Astrocyte (in vitro differentiated cells and primary cell): ENCODE data around the gene CDC20B. TPM values are rescaled to one million over a fixed set of nuclear protein-coding genes. Genes with fewer than 3 reads are reported as not detected.
"Not testable (repeated sequence)": the region's sequence is repeated elsewhere in the genome, so short reads cannot be mapped to it uniquely, and the experiment has no call there.

Experiments
- DNase-seq: peaks from one replicate; pipeline ENCODE4 v3.0.0-alpha.2; 2010; ENCODE audit warnings: low read depth
- FAIRE-seq: peaks from 2 replicates; lab custom pipeline; 2011; peaks lifted over from hg19 to GRCh38; lab: Jason Lieb, UNC
- H2AFZ ChIP-seq: 2 replicates; pipeline ENCODE4 v1.6.0; 2012; ENCODE audit warnings: low read depth, low read length, inconsistent platforms
- H3K27ac ChIP-seq: 2 replicates; pipeline ENCODE4 v1.5.1; 2011; ENCODE audit warnings: low read depth, low read length, inconsistent platforms
- H3K27me3 ChIP-seq: 2 replicates; pipeline ENCODE4 v1.6.0; 2011; ENCODE audit warnings: low read length, inconsistent platforms; ENCODE audit not compliant: insufficient read depth
- H3K36me3 ChIP-seq: 2 replicates; pipeline ENCODE4 v1.5.1; 2011; ENCODE audit warnings: low read length, inconsistent platforms; ENCODE audit not compliant: insufficient read depth
- H3K4me1 ChIP-seq: 2 replicates; pipeline ENCODE4 v1.5.1; 2011; ENCODE audit warnings: low read length, inconsistent platforms; ENCODE audit not compliant: insufficient read depth
- H3K4me2 ChIP-seq: 2 replicates; pipeline ENCODE4 v1.6.0; 2012; ENCODE audit warnings: low read length, inconsistent platforms
- H3K4me3 ChIP-seq: 2 replicates; pipeline ENCODE4 v1.5.1; 2011; ENCODE audit warnings: low read depth, mild to moderate bottlenecking, low read length, inconsistent platforms; ENCODE audit not compliant: insufficient read depth
- H3K79me2 ChIP-seq: 2 replicates; pipeline ENCODE4 v1.6.0; 2012; ENCODE audit warnings: mild to moderate bottlenecking, low read length, inconsistent platforms; ENCODE audit not compliant: insufficient read depth
- H3K9ac ChIP-seq: 2 replicates; pipeline ENCODE4 v1.6.0; 2012; ENCODE audit warnings: mild to moderate bottlenecking, low read length, inconsistent platforms
- H3K9me3 ChIP-seq: 2 replicates; pipeline ENCODE4 v1.5.1; 2012; ENCODE audit warnings: low read depth, mild to moderate bottlenecking, low read length, inconsistent platforms; ENCODE audit not compliant: insufficient read depth
- H4K20me1 ChIP-seq: 2 replicates; pipeline ENCODE4 v1.6.0; 2012; ENCODE audit warnings: low read length, inconsistent platforms; ENCODE audit not compliant: insufficient read depth
- H3K27ac Mint-ChIP-seq: one replicate; pipeline ENCODE4 v1.8.0; 2021; ENCODE audit warnings: mild to moderate bottlenecking, mixed read lengths; ENCODE audit not compliant: unreplicated experiment
- H3K27me3 Mint-ChIP-seq: one replicate; pipeline ENCODE4 v1.8.0; 2021; ENCODE audit warnings: low read depth, mixed read lengths; ENCODE audit not compliant: unreplicated experiment
- H3K36me3 Mint-ChIP-seq: one replicate; pipeline ENCODE4 v1.8.0; 2021; ENCODE audit warnings: low read depth, mixed read lengths; ENCODE audit not compliant: unreplicated experiment
- H3K4me1 Mint-ChIP-seq: one replicate; pipeline ENCODE4 v1.8.0; 2021; ENCODE audit warnings: low read depth, mixed read lengths; ENCODE audit not compliant: unreplicated experiment
- H3K4me3 Mint-ChIP-seq: one replicate; pipeline ENCODE4 v1.8.0; 2021; ENCODE audit warnings: mild to moderate bottlenecking, moderate library complexity, mixed read lengths; ENCODE audit not compliant: unreplicated experiment
- H3K9me3 Mint-ChIP-seq: one replicate; pipeline ENCODE4 v1.8.0; 2021; ENCODE audit warnings: mild to moderate bottlenecking, mixed read lengths; ENCODE audit not compliant: unreplicated experiment
- CTCF ChIP-seq: IDR thresholded peaks from 2 replicates; pipeline ENCODE4 v1.5.1; 2011; ENCODE audit warnings: low read depth, mild to moderate bottlenecking, inconsistent platforms, low read length, moderate library complexity; ENCODE audit not compliant: insufficient read depth
- EZH2 ChIP-seq: IDR thresholded peaks from 2 replicates; pipeline ENCODE4 v1.6.1; 2012; ENCODE audit warnings: mild to moderate bottlenecking, low read length, inconsistent platforms; ENCODE audit not compliant: insufficient read depth
- total RNA-seq: library from RNA; stranded (reverse); gene quantifications from 2 replicates; pipeline ENCODE4 v1.2.1, GENCODE V29; 2021

Gene CDC20B
- total RNA-seq, 1 donor from 2014 or later: 0.11 TPM

GRCh38 chr5:55096182-55096581 lies 76.8 kb downstream of the CDC20B start:
- TF ChIP-seq EZH2 (no peak), CTCF (no peak)
- Mint-ChIP-seq H3K4me1 (no peaks in the 10 kb centered on the region), H3K27ac (no peak overlapping the region), H3K4me3 (no peak overlapping the region), H3K9me3 (peaks cover 12% of the 10 kb centered on the region), H3K36me3 (no peaks in the 10 kb centered on the region), H3K27me3 (peaks cover 18% of the 10 kb centered on the region)
- DNase-seq (no peak), FAIRE-seq (no peak)
- Histone ChIP-seq H3K4me1 (no peaks in the 10 kb centered on the region), H3K79me2 (no peaks in the 10 kb centered on the region), H3K4me3 (no peak overlapping the region), H3K36me3 (no peaks in the 10 kb centered on the region), H2AFZ (no peak overlapping the region), H3K27me3 (peaks cover 2% of the 10 kb centered on the region), H3K27ac (no peak overlapping the region), H4K20me1 (no peaks in the 10 kb centered on the region), H3K9ac (no peak overlapping the region), H3K9me3 (no peaks in the 10 kb centered on the region), H3K4me2 (no peak overlapping the region)

- not testable (repeated sequence) for H3K4me1 Mint-ChIP-seq, H3K36me3 Mint-ChIP-seq, H3K4me2 ChIP-seq, H2AFZ ChIP-seq, H3K27ac Mint-ChIP-seq, H3K4me3 ChIP-seq, H3K27me3 ChIP-seq, FAIRE-seq, H4K20me1 ChIP-seq, H3K27ac ChIP-seq, H3K27me3 Mint-ChIP-seq, H3K36me3 ChIP-seq, H3K4me3 Mint-ChIP-seq, H3K79me2 ChIP-seq, H3K9ac ChIP-seq, H3K4me1 ChIP-seq, DNase-seq, H3K9me3 ChIP-seq
- peaks cover 11% of the 10 kb centered on the region for H3K9me3 Mint-ChIP-seq
These were observed 82.0 kb downstream of the CDC20B start for GRCh38 chr5:55091011-55091410.

GRCh38 chr5:55089301-55089700 lies 83.7 kb downstream of the CDC20B start:
- not testable (repeated sequence) for H3K4me3 ChIP-seq, H3K9me3 ChIP-seq, FAIRE-seq, H4K20me1 ChIP-seq, H3K36me3 Mint-ChIP-seq, H3K27ac Mint-ChIP-seq, H3K4me1 ChIP-seq, H3K9ac ChIP-seq, H3K79me2 ChIP-seq, H3K27me3 Mint-ChIP-seq, DNase-seq, H3K27me3 ChIP-seq, H3K4me2 ChIP-seq, H3K4me1 Mint-ChIP-seq, H3K4me3 Mint-ChIP-seq, H3K36me3 ChIP-seq, H3K27ac ChIP-seq, H2AFZ ChIP-seq
- peaks cover 14% of the 10 kb centered on the region for H3K9me3 Mint-ChIP-seq

GRCh38 chr5:55081541-55081940 lies 91.4 kb downstream of the CDC20B start:
- Histone ChIP-seq H3K4me2 (no peak overlapping the region), H2AFZ (no peak overlapping the region), H3K36me3 (no peaks in the 10 kb centered on the region), H3K4me3 (no peak overlapping the region), H3K4me1 (no peaks in the 10 kb centered on the region), H4K20me1 (no peaks in the 10 kb centered on the region), H3K79me2 (no peaks in the 10 kb centered on the region), H3K27ac (no peak overlapping the region), H3K27me3 (no peaks in the 10 kb centered on the region), H3K9me3 (no peaks in the 10 kb centered on the region), H3K9ac (no peak overlapping the region)
- no peaks in the 10 kb centered on the region for H3K4me1 Mint-ChIP-seq
- peaks cover 3% of the 10 kb centered on the region for H3K36me3 Mint-ChIP-seq
- no peak for DNase-seq
- no peak for TF ChIP-seq EZH2
- no peak for TF ChIP-seq CTCF
- peaks cover 26% of the 10 kb centered on the region for H3K9me3 Mint-ChIP-seq
- H3K27ac Mint-ChIP-seq: no peak overlapping the region
- no peak for FAIRE-seq
- no peak overlapping the region for H3K4me3 Mint-ChIP-seq
- H3K27me3 Mint-ChIP-seq: peaks cover 7% of the 10 kb centered on the region
